ENCODE data around the gene PTPRM.

DNA sequence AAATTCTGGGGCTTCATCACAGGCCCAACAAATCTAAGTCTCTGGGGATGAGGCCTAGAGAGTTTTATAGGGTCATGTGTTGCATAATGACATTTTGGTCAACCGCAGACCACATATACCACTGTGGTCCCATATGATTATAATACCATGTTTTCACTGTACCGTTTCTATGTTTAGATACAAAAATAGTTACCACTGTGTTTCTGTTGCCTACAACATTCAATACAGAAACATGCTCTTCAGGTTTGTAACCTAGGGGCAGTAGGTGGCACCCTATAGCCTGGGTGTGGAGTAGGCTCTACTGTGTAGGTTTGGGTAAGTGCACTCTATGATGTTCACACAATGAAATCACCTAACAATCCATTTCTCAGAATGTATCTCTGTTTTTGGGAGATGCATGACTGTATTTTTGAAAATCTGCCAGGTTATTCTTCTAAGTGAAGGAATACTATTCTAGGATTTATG, 485.2 kb downstream of the PTPRM start:
- TF ChIP-seq CTCF (IDR thresholded peaks at IDR 0.05) (peak; percentile 18; the same call in 2 of the 3 replicates), RCOR1 (IDR thresholded peaks at IDR 0.05; ENCODE audit: low read depth, low read length) (no peak), CEBPB (IDR thresholded peaks at IDR 0.05) (no peak), E2F6 (IDR thresholded peaks at IDR 0.05; ENCODE audit: borderline replicate concordance, low read depth) (no peak)
- TF ChIP-seq, protein P1, sequence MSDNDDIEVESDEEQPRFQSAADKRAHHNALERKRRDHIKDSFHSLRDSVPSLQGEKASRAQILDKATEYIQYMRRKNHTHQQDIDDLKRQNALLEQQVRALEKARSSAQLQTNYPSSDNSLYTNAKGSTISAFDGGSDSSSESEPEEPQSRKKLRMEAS (IDR thresholded peaks at IDR 0.05), result no peak
- TF ChIP-seq, protein P2, sequence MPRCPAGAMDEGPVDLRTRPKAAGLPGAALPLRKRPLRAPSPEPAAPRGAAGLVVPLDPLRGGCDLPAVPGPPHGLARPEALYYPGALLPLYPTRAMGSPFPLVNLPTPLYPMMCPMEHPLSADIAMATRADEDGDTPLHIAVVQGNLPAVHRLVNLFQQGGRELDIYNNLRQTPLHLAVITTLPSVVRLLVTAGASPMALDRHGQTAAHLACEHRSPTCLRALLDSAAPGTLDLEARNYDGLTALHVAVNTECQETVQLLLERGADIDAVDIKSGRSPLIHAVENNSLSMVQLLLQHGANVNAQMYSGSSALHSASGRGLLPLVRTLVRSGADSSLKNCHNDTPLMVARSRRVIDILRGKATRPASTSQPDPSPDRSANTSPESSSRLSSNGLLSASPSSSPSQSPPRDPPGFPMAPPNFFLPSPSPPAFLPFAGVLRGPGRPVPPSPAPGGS (IDR thresholded peaks at IDR 0.05), result no peak
